LNCAP (cell line): ENCODE data around the gene BANP.

Experiments used
- CTCF ChIP-seq: fragments of 450-650 bp; IDR thresholded peaks from 2 replicates; pipeline ENCODE4 v1.5.1; 2017; ENCODE audit warnings: mild to moderate bottlenecking

Gene BANP

DNA sequence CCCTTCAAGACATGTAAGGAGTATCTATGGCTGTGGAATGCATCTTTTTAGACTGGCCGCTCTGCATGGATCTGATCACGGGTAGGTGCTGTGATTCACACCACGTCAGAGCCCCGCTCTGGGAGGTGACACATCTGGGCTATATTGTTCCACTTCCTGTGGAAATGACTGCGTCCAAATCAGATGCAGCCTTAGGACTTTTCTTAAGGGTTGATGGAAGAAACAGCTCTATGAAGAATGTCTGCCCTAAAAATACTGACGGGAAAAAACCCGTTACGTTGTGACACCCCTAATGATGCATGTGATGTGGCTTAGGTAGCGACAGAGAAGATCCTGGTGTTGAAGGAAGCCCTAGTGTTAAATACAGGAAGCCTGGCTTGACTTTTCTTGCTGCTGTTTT is 12.2 kb downstream of the BANP start:
- no peak for TF ChIP-seq CTCF

DNA sequence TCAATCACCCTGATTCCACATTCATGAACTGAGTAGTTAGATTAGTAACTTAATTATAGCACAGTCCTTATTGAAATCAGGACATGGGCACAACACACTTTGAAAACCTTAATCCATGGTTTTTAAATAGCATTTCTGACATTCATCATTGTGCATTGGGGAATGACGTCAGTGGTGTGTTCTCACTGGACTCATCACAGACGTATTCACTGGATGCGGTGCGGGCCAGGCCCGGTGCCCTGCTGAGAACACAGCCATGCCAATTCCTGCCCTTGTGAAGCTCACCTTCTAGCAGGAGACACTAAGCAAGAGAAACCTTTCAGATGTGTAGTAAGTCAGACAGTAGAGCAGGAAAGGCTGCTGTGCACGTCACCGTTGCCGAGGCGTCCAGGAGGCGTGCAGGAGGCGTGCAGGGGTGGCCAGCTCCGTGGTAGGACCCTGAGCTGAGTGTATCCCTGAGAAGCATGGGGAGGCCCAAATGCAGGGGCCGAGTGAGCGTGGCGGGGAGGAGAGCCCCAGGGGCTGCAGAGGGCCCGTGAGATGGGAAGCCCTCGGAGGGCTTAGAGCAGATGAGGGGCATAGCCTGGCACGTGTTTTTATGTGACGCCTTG is 12.9 kb downstream of the BANP start:
- no peak for TF ChIP-seq CTCF

DNA sequence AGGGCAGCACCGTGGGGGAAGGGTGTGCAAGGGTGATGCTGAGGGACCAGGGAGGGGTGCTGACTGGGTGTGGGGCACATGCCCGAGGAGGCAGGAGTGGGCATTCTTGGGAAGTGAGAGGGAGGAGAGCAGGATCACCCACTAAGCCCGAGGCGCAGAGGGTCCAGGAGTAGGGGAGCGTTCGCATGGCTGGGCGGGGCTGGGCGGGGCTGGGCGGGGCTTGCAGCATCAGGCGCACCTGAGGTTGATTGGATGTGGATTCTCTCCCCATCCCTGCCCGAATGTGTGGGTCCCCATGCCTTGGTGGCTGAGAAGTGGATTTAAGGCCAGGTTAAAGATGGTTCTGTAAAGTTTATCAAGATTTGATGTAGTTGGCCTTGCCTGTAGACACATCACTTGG is 14.2 kb downstream of the BANP start:
- TF ChIP-seq CTCF = no peak

DNA sequence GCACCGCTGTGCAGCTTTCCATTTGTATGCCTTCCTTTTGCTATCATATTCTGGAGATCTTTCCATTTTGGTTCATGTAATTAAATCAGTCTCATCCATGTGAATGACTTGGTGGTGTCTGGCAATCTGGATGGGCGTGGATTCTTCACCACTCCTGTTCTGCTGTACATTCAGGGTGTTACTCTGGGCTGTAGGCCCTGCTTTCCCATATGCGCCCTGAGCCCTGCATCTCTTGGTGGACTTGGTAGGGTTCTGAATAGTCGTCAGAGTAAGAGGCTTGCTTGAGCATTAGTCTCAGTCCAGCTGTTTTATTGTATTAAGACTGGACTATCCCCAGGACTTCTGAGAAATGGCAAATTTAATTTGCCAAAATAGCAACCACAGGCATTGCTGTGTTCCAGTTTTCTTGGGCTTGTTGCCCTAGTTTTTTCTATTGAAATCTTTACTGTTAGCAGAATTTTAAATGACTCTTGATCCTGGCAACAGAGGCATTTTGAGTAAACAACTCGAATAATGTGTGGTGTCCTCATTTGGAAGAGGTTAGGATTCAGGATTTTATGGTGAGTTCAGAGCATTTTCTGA is 14.9 kb downstream of the BANP start:
- no peak for TF ChIP-seq CTCF

- TF ChIP-seq CTCF = no peak
These were observed 15.5 kb downstream of the BANP start for GRCh38 chr16:87966685-87967185.

- no peak for TF ChIP-seq CTCF
These were observed 17.3 kb downstream of the BANP start for GRCh38 chr16:87968541-87968940.

- no peak for TF ChIP-seq CTCF
These were observed 19.0 kb downstream of the BANP start for GRCh38 chr16:87970186-87970585.
